ENCODE measurements around the gene PVRIG. TPM values are rescaled to one million over a fixed set of nuclear protein-coding genes. Genes with fewer than 3 reads are reported as not detected.

Gene PVRIG
- total RNA-seq, 1 experiment from 2014 or later, result not detected

- H3K27ac ChIP-seq (ENCODE audit: low read depth, low read length, poor library complexity, severe bottlenecking), result no peak overlapping the region
- intact Hi-C loops (cut with micrococcal nuclease; ENCODE audit: unreplicated experiment), result no loop called here
- TF ChIP-seq CTCF (conservative IDR thresholded peaks at IDR 0.05; ENCODE audit: low read depth, low read length), result no peak
- TF ChIP-seq EZH2 (IDR thresholded peaks at IDR 0.05; ENCODE audit: borderline replicate concordance, low read depth, low read length, poor library complexity, severe bottlenecking), result no peak
- DNase-seq (ENCODE audit: low spot score), result no peak
- no peaks in the 10 kb centered on the region for H3K36me3 ChIP-seq (ENCODE audit: insufficient read depth, low read length, poor library complexity, severe bottlenecking)
- no peaks in the 10 kb centered on the region for H3K27me3 ChIP-seq (replicated peaks; ENCODE audit: insufficient read depth, low read depth, low read length, poor library complexity)
- peak overlapping the region; percentile 41 for H3K4me3 ChIP-seq (ENCODE audit: low read depth, low read length, poor library complexity, severe bottlenecking)
- no TSS peak for BruUV-seq (replicated peaks)
- ChIA-PET POLR2A (ENCODE audit: low non-redundant PET) (no interaction called here), CTCF (no interaction called here)
- peaks cover 30% of the 10 kb centered on the region for H3K4me1 ChIP-seq (ENCODE audit: insufficient read depth, low read length, poor library complexity, severe bottlenecking)
- no peaks in the 10 kb centered on the region for H3K9me3 ChIP-seq (ENCODE audit: low read depth, low read length, poor library complexity, severe bottlenecking)
Observed at GRCh38 chr7:100171840-100172239, 47.9 kb upstream of the PVRIG start.

- no peak for DNase-seq (ENCODE audit: low spot score)
- ChIA-PET CTCF (no interaction called here), POLR2A (ENCODE audit: low non-redundant PET) (no interaction called here)
- Histone ChIP-seq H3K4me1 (ENCODE audit: insufficient read depth, low read length, poor library complexity, severe bottlenecking) (peaks cover 11% of the 10 kb centered on the region), H3K36me3 (ENCODE audit: insufficient read depth, low read length, poor library complexity, severe bottlenecking) (no peaks in the 10 kb centered on the region), H3K27me3 (replicated peaks; ENCODE audit: insufficient read depth, low read depth, low read length, poor library complexity) (no peaks in the 10 kb centered on the region), H3K27ac (ENCODE audit: low read depth, low read length, poor library complexity, severe bottlenecking) (no peak overlapping the region), H3K4me3 (ENCODE audit: low read depth, low read length, poor library complexity, severe bottlenecking) (no peak overlapping the region), H3K9me3 (ENCODE audit: low read depth, low read length, poor library complexity, severe bottlenecking) (no peaks in the 10 kb centered on the region)
- intact Hi-C loops (cut with micrococcal nuclease; ENCODE audit: unreplicated experiment), result no loop called here
- TF ChIP-seq CTCF (conservative IDR thresholded peaks at IDR 0.05; ENCODE audit: low read depth, low read length) (no peak), EZH2 (IDR thresholded peaks at IDR 0.05; ENCODE audit: borderline replicate concordance, low read depth, low read length, poor library complexity, severe bottlenecking) (no peak)
- BruUV-seq (replicated peaks), result no TSS peak
Observed at GRCh38 chr7:100173806-100174495, 45.8 kb upstream of the PVRIG start.

GRCh38 chr7:100174582-100174981, 45.2 kb upstream of the PVRIG start:
- POLR2A ChIA-PET (ENCODE audit: low non-redundant PET), result no interaction called here
- TF ChIP-seq EZH2 (IDR thresholded peaks at IDR 0.05; ENCODE audit: borderline replicate concordance, low read depth, low read length, poor library complexity, severe bottlenecking) (no peak), CTCF (conservative IDR thresholded peaks at IDR 0.05; ENCODE audit: low read depth, low read length) (no peak)
- BruUV-seq (replicated peaks), result no TSS peak
- H3K4me3 ChIP-seq (ENCODE audit: low read depth, low read length, poor library complexity, severe bottlenecking), result no peak overlapping the region
- no peak overlapping the region for H3K27ac ChIP-seq (ENCODE audit: low read depth, low read length, poor library complexity, severe bottlenecking)
- H3K9me3 ChIP-seq (ENCODE audit: low read depth, low read length, poor library complexity, severe bottlenecking), result no peaks in the 10 kb centered on the region
- no peaks in the 10 kb centered on the region for H3K36me3 ChIP-seq (ENCODE audit: insufficient read depth, low read length, poor library complexity, severe bottlenecking)
- no peaks in the 10 kb centered on the region for H3K27me3 ChIP-seq (replicated peaks; ENCODE audit: insufficient read depth, low read depth, low read length, poor library complexity)
- H3K4me1 ChIP-seq (ENCODE audit: insufficient read depth, low read length, poor library complexity, severe bottlenecking), result peaks cover 10% of the 10 kb centered on the region
- CTCF ChIA-PET, result no interaction called here
- no peak for DNase-seq (ENCODE audit: low spot score)
- intact Hi-C loops (cut with micrococcal nuclease; ENCODE audit: unreplicated experiment), result no loop called here
